Endothelial cell of umbilical vein (primary cell): ENCODE results near the gene AUTS2.
"Not testable (repeated sequence)": the region's sequence is repeated elsewhere in the genome, so short reads cannot be mapped to it uniquely, and the experiment has no call there.

Experiments used
- CTCF ChIP-seq, 2 donors: IDR thresholded peaks; 1 replicate in 1 of 2; 2 replicates in 1 of 2; pipeline ENCODE4 v1.5.1; 2011; ENCODE audit warnings: low read length in 2 of 2, mild to moderate bottlenecking in 2 of 2, moderate library complexity in 2 of 2, control low read depth in 1 of 2, inconsistent platforms in 1 of 2, low read depth in 1 of 2; ENCODE audit not compliant: insufficient read depth in 1 of 2; ENCODE audit errors: extremely low read depth in 1 of 2
- EZH2 ChIP-seq: IDR thresholded peaks from 2 replicates; pipeline ENCODE4 v1.6.1; 2012; ENCODE audit warnings: borderline replicate concordance, low read depth, mild to moderate bottlenecking, moderate library complexity, low read length, inconsistent platforms; ENCODE audit not compliant: severe bottlenecking
- FOS ChIP-seq: IDR thresholded peaks from 2 replicates; pipeline ENCODE4 v1.6.1; 2011; ENCODE audit warnings: mild to moderate bottlenecking, low read length, moderate library complexity, borderline replicate concordance; ENCODE audit not compliant: insufficient read depth
- JUN ChIP-seq: IDR thresholded peaks from 2 replicates; pipeline ENCODE4 v1.6.1; 2011; ENCODE audit warnings: borderline replicate concordance, low read depth; ENCODE audit not compliant: insufficient read length, insufficient read depth
- MYC ChIP-seq: IDR thresholded peaks from one replicate; pipeline ENCODE4 v1.6.1; 2011; ENCODE audit warnings: mild to moderate bottlenecking, low read depth, low read length
- POLR2A ChIP-seq: IDR thresholded peaks from 2 replicates; pipeline ENCODE4 v1.6.1; 2012; ENCODE audit warnings: low read depth, mild to moderate bottlenecking, control low read depth, low read length
- POLR2AphosphoS5 ChIP-seq: IDR thresholded peaks from 2 replicates; pipeline ENCODE4 v1.6.1; 2012; ENCODE audit warnings: low read depth, mild to moderate bottlenecking, control low read depth, low read length, moderate library complexity; ENCODE audit not compliant: insufficient read depth
- TF ChIP-seq, protein P1 (sequence below): IDR thresholded peaks from 2 replicates; pipeline ENCODE4 v1.6.1; 2011; ENCODE audit not compliant: insufficient read depth, insufficient read length

GRCh38 chr7:69786130-69786529, 187.9 kb downstream of the AUTS2 start:
- not testable (repeated sequence) for TF ChIP-seq POLR2AphosphoS5; CTCF (IDR thresholded peaks at IDR 0.05; ENCODE audit: extremely low read depth in 1 of 2, insufficient read depth in 1 of 2, low read depth in 1 of 2, low read length in 2 of 2); FOS; JUN; MYC; EZH2; POLR2A
- TF ChIP-seq, protein P1, sequence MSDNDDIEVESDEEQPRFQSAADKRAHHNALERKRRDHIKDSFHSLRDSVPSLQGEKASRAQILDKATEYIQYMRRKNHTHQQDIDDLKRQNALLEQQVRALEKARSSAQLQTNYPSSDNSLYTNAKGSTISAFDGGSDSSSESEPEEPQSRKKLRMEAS, result not testable (repeated sequence)
